GM12875 (cell line): ENCODE measurements around the gene OR1I1.

Experiments used
- H3K4me3 ChIP-seq: one replicate; pipeline ENCODE4 v1.5.1; 2011; ENCODE audit warnings: low read depth, low read length, control low read depth
- TF ChIP-seq, protein P1 (sequence below): IDR thresholded peaks from 2 replicates; pipeline ENCODE4 v1.5.1; 2011; ENCODE audit warnings: low read depth, mild to moderate bottlenecking, control low read depth, inconsistent platforms, low read length, moderate library complexity, borderline replicate concordance; ENCODE audit not compliant: insufficient read depth

OR1I1 gene

GRCh38 chr19:15108145-15108844 is 26.3 kb downstream of the OR1I1 start:
- H3K4me3 ChIP-seq = no peak overlapping the region
- TF ChIP-seq, protein P1, sequence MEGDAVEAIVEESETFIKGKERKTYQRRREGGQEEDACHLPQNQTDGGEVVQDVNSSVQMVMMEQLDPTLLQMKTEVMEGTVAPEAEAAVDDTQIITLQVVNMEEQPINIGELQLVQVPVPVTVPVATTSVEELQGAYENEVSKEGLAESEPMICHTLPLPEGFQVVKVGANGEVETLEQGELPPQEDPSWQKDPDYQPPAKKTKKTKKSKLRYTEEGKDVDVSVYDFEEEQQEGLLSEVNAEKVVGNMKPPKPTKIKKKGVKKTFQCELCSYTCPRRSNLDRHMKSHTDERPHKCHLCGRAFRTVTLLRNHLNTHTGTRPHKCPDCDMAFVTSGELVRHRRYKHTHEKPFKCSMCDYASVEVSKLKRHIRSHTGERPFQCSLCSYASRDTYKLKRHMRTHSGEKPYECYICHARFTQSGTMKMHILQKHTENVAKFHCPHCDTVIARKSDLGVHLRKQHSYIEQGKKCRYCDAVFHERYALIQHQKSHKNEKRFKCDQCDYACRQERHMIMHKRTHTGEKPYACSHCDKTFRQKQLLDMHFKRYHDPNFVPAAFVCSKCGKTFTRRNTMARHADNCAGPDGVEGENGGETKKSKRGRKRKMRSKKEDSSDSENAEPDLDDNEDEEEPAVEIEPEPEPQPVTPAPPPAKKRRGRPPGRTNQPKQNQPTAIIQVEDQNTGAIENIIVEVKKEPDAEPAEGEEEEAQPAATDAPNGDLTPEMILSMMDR = no peak

DNA sequence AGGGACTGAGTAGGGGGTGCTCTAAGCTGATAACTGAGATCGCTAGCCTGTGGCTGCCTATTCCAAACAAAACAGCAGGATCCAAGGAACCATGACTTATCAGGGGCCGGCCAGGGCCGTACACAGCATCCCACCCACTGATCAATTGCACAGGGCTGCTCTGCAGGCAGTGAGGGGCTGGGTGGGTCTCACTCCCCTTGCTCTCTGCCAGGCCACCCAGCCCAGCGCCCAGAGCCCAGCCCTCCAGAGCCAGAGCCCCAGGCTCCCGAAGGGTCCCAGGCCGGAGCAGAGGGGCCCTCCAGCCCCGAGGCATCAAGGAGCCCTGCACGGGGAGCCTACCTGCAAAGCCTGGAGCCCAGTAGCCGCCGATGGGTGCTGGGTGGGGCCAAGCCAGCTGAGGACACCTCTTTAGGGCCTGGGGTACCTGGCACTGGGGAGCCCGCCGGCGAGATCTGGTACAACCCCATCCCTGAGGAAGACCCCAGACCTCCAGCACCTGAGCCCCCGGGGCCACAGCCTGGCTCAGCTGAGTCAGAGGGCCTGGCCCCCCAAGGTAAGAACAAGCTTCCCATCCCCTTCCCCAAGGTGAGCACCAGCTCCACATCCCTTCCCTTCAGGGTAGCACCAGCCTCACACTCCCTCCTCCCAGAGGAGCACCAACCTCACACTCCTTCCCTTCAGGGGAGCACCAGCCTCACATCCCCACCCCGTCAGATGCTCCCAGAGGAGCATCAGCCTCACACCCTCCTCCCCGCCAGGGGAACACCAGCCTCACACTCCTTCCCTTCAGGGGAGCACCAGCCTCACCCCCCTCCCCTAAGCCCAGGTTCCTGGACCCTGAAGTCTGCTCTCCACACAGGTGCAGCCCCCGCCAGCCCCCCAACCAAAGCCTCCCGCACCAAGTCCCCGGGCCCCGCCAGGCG is 27.1 kb downstream of the OR1I1 start:
- TF ChIP-seq, protein P1 = no peak
- no peak overlapping the region for H3K4me3 ChIP-seq

DNA sequence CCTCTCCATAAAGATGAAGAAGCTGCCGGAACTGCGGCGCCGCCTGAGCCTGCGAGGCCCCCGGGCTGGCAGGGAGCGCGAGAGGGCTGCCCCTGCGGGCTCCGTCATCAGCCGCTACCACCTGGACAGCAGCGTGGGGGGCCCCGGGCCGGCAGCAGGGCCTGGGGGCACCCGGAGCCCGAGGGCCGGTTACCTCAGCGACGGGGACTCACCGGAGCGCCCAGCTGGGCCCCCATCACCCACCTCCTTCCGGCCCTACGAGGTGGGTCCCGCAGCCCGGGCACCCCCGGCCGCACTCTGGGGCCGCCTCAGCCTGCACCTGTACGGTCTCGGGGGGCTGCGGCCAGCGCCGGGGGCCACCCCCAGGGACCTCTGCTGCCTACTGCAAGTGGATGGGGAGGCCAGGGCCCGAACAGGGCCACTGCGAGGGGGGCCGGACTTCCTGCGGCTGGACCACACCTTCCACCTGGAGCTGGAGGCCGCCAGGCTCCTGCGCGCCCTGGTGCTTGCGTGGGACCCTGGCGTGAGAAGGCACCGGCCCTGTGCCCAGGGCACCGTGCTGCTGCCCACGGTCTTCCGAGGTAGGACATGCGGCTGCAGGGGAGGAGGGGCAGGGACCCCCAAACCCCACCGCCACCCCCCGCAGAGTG is 27.9 kb downstream of the OR1I1 start:
- no peak overlapping the region for H3K4me3 ChIP-seq
- TF ChIP-seq, protein P1 = no peak

DNA sequence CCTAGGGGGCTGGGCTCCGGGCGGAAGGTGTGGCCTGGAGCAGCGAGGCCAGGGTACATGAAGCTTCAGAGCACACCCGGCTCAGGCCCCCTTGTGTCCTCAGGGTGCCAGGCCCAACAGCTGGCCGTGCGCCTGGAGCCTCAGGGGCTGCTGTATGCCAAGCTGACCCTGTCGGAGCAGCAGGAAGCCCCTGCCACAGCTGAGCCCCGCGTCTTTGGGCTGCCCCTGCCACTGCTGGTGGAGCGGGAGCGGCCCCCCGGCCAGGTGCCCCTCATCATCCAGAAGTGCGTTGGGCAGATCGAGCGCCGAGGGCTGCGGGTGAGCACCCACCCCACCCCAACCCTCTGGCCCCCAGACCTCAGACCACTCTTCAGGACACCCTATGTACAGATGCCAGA is 28.4 kb downstream of the OR1I1 start:
- TF ChIP-seq, protein P1 = no peak
- no peak overlapping the region for H3K4me3 ChIP-seq

DNA sequence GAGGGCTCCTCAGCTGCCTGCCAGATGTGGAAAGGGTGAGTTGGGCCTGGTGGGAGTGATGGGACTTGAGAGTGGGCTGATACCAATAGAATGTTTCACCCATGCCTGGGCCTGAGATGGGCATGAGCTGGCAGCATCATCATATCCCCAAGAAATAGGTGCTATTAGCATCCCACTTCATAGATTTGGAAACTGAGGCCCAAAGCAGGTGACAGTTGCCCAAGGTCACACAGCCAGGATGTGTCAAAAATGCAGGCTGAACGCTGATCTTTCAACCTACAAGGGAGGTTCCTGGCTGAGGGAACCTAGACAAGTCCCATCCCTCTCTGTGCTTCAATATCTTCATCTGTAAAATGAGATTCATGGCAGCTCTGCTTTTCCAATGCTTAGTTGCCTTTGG is 29.7 kb downstream of the OR1I1 start:
- H3K4me3 ChIP-seq = no peak overlapping the region
- TF ChIP-seq, protein P1 = no peak

DNA sequence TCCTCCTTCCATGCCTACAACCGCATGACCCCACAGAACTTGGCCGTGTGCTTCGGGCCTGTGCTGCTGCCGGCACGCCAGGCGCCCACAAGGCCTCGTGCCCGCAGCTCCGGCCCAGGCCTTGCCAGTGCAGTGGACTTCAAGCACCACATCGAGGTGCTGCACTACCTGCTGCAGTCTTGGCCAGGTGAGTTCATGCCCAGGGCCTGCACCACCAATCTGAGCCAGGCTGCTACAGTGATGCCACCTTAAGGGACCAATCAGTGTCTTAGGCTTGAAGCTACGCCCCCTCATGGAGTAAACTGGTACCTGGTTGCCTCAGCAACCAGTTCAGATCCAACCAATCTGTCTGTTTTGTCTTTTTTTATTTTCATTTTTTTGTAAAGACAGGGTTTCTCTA is 30.4 kb downstream of the OR1I1 start:
- H3K4me3 ChIP-seq = no peak overlapping the region
- TF ChIP-seq, protein P1 = no peak
